HCT116 (cell line): ENCODE data around the gene KCTD2. TPM values are rescaled to one million over a fixed set of nuclear protein-coding genes. Genes with fewer than 3 reads are reported as not detected.

Experiments
- ATAC-seq: fragments of 200-7000 bp; cut with Tn5 transposase; 2 replicates; pipeline ENCODE4 v1.9.1; 2020; ENCODE audit warnings: mild to moderate bottlenecking, moderate library complexity
- BruUV-seq: library from RNA; stranded (reverse); fragments of 400-500 nt; replicated peaks from 2 replicates; lab custom pipeline; 2021; lab: Mats Ljungman, UMichigan
- CTCF ChIA-PET: fragments of 300-600 bp; sonication (Branson Sonifier 250); formaldehyde crosslinking; loops from one replicate; lab custom pipeline; 2021; ENCODE audit warnings: antibody characterized with exemption; lab: Charles Lee
- POLR2A ChIA-PET: fragments of 300-600, 350-600 bp; sonication (Branson Sonifier 250); formaldehyde crosslinking; loops from one replicate; lab custom pipeline; 2021; ENCODE audit warnings: antibody characterized with exemption; lab: Charles Lee
- RAD21 ChIA-PET, 2 experiments: fragments of 300-600 bp; sonication (Branson Sonifier 250); formaldehyde crosslinking; loops; one replicate each; lab custom pipeline; 2023; ENCODE audit warnings: low total read pairs in 2 of 2; ENCODE audit not compliant: uncharacterized antibody in 2 of 2, unreplicated experiment in 2 of 2, low non-redundant PET in 1 of 2; lab: Charles Lee
- DNase-seq: peaks from one replicate; pipeline ENCODE4 v3.0.0-alpha.2; 2010; ENCODE audit warnings: low read depth, low spot score
- H2AFZ ChIP-seq: fragments of 200-600 bp; shearing (Covaris generic), sonication (generic); 2 replicates; pipeline ENCODE4 v1.6.1; 2017; ENCODE audit warnings: low read depth, mixed run types, mixed read lengths, antibody characterized with exemption, low read length; ENCODE audit not compliant: poor library complexity, severe bottlenecking
- H3K27ac ChIP-seq: 2 replicates; pipeline ENCODE4 v1.5.1; 2012; ENCODE audit warnings: low read depth, low read length
- H3K27me3 ChIP-seq: fragments of 200-600 bp; sonication (generic); 2 replicates; pipeline ENCODE4 v1.6.1; 2016; ENCODE audit warnings: mixed run types, low read length, mixed read lengths; ENCODE audit not compliant: insufficient read depth
- H3K36me3 ChIP-seq, 2 experiments: fragments of 200-500 bp in 1 of 2; fragments of 200-600 bp in 1 of 2; sonication (Bioruptor generic) in 1 of 2; sonication (generic) in 1 of 2; 2 replicates each; pipeline versions ENCODE4 v1.5.1 to v1.6.1; 2014 to 2016; ENCODE audit warnings: low read length in 2 of 2, inconsistent platforms in 1 of 2, mixed read lengths in 1 of 2, mixed run types in 1 of 2; ENCODE audit not compliant: insufficient read depth in 2 of 2, control insufficient read depth in 1 of 2
- H3K4me1 ChIP-seq, 2 experiments: fragments of 200-600 bp in 1 of 2; sonication (generic) in 1 of 2; 2 replicates each; pipeline versions ENCODE4 v1.5.1 to v1.6.1; 2012 to 2017; ENCODE audit warnings: low read length in 2 of 2, inconsistent platforms in 1 of 2, mild to moderate bottlenecking in 1 of 2, mixed read lengths in 1 of 2, mixed run types in 1 of 2, moderate library complexity in 1 of 2; ENCODE audit not compliant: insufficient read depth in 2 of 2, control insufficient read depth in 1 of 2
- H3K4me2 ChIP-seq: fragments of 200-600 bp; sonication (generic); 2 replicates; pipeline ENCODE4 v1.6.1; 2017; ENCODE audit warnings: mixed run types, low read length, mixed read lengths
- H3K4me3 ChIP-seq, 2 experiments: fragments of 200-600 bp in 1 of 2; sonication (generic) in 1 of 2; replicated peaks in 1 of 2; 2 replicates each; pipeline ENCODE4 v1.5.1; 2011 to 2016; ENCODE audit warnings: low read length in 2 of 2, control low read depth in 1 of 2, low read depth in 1 of 2, mild to moderate bottlenecking in 1 of 2, mixed read lengths in 1 of 2, mixed run types in 1 of 2
- H3K79me2 ChIP-seq: fragments of 200-600 bp; sonication (generic); 2 replicates; pipeline ENCODE4 v1.6.1; 2017; ENCODE audit warnings: mild to moderate bottlenecking, mixed run types, low read length, moderate library complexity, mixed read lengths; ENCODE audit not compliant: insufficient read depth
- H3K9ac ChIP-seq: fragments of 200-600 bp; sonication (generic); 2 replicates; pipeline ENCODE4 v1.6.1; 2016; ENCODE audit warnings: low read length, mixed read lengths
- H3K9me2 ChIP-seq: fragments of 200-600 bp; sonication (generic), shearing (Covaris generic); 2 replicates; pipeline ENCODE4 v1.6.1; 2017; ENCODE audit warnings: mixed run types, mild to moderate bottlenecking, moderate library complexity; ENCODE audit not compliant: insufficient read depth
- H3K9me3 ChIP-seq, 2 experiments: fragments of 200-500 bp in 1 of 2; fragments of 200-600 bp in 1 of 2; sonication (Bioruptor generic) in 1 of 2; sonication (generic) in 1 of 2; 2 replicates each; pipeline ENCODE4 v1.6.1; 2014 to 2017; ENCODE audit warnings: low read length in 2 of 2, mixed read lengths in 2 of 2, inconsistent platforms in 1 of 2, low read depth in 1 of 2, mild to moderate bottlenecking in 1 of 2, mixed run types in 1 of 2, moderate library complexity in 1 of 2; ENCODE audit not compliant: control insufficient read depth in 1 of 2, insufficient read depth in 1 of 2
- H4K20me1 ChIP-seq: fragments of 200-600 bp; sonication (generic), shearing (Covaris generic); 2 replicates; pipeline ENCODE4 v1.6.1; 2017; ENCODE audit warnings: mixed run types, mild to moderate bottlenecking, moderate library complexity; ENCODE audit not compliant: insufficient read depth
- ATF3 ChIP-seq: IDR thresholded peaks from 2 replicates; pipeline ENCODE4 v1.6.1; 2012
- CBX3 ChIP-seq: IDR thresholded peaks from 2 replicates; pipeline ENCODE4 v1.6.1; 2012; ENCODE audit warnings: low read depth
- CEBPB ChIP-seq: IDR thresholded peaks from 2 replicates; pipeline ENCODE4 v1.6.1; 2012; ENCODE audit warnings: low read depth
- ELF1 ChIP-seq: IDR thresholded peaks from 2 replicates; pipeline ENCODE4 v1.6.1; 2012; ENCODE audit warnings: low read depth, borderline replicate concordance
- EZH2 ChIP-seq: fragments of 200-600 bp; sonication (generic); IDR thresholded peaks from 2 replicates; pipeline ENCODE4 v1.6.1; 2017; ENCODE audit warnings: antibody characterized with exemption, mixed run types
- EZH2phosphoT487 ChIP-seq: fragments of 200-600 bp; IDR thresholded peaks from 2 replicates; pipeline ENCODE4 v1.6.1; 2018; ENCODE audit warnings: antibody characterized with exemption, borderline replicate concordance
- JUND ChIP-seq: IDR thresholded peaks from 2 replicates; pipeline ENCODE4 v1.6.1; 2012
- POLR2AphosphoS5 ChIP-seq: IDR thresholded peaks from 2 replicates; pipeline ENCODE4 v1.6.1; 2011; ENCODE audit warnings: mild to moderate bottlenecking, low read depth, low read length, moderate library complexity
- SP1 ChIP-seq: IDR thresholded peaks from 2 replicates; pipeline ENCODE4 v1.6.1; 2012; ENCODE audit warnings: low read depth
- SRF ChIP-seq: IDR thresholded peaks from 2 replicates; pipeline ENCODE4 v1.6.1; 2012; ENCODE audit warnings: low read depth
- YY1 ChIP-seq: IDR thresholded peaks from 2 replicates; pipeline ENCODE4 v1.6.1; 2011; ENCODE audit warnings: low read length, low read depth, moderate library complexity, mild to moderate bottlenecking; ENCODE audit not compliant: insufficient replicate concordance; ENCODE audit errors: extremely low read depth
- ZFX ChIP-seq: fragments of 450-650 bp; IDR thresholded peaks from 2 replicates; pipeline ENCODE4 v1.6.1; 2017
- ZNF274 ChIP-seq: fragments of 200-500 bp; sonication (Bioruptor generic); IDR thresholded peaks from 2 replicates; pipeline ENCODE4 v1.6.1; 2014; ENCODE audit warnings: mild to moderate bottlenecking, low read depth, low read length, inconsistent platforms
- intact Hi-C: fragments of 100-400 bp; cut with micrococcal nuclease; formaldehyde crosslinking; loops from 2 replicates; pipeline ENCODE4 v1.10.0; 2022
- total RNA-seq: library from RNA; stranded (reverse); gene quantifications from one replicate; pipeline ENCODE4 v1.2.1, GENCODE V29; 2021; ENCODE audit not compliant: unreplicated experiment
- TF ChIP-seq, protein P1 (sequence below): IDR thresholded peaks from 2 replicates; pipeline ENCODE4 v1.6.1; 2012

The KCTD2 gene
- total RNA-seq, 1 experiment from 2014 or later: 23.3 TPM

DNA sequence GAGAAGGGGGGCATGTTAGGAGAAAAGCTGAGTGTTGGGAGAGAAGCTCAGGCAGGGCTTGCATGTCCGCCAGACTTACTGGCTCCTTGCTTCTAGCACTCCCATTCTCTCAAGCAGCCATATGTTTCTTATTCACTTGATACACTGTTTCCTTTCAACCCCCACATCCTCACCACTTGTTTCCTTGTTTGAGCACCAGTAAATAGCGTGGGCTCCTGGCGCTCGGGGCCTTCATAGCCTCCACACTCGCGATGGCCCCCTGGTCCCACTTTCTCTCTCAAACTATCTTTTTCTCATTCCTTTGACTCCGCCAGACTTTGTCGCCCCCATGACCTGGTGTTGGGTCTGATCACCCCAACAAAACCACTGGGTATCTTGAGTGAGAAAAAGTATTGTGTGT lies 16.9 kb upstream of the KCTD2 start (continued):
- TF ChIP-seq EZH2phosphoT487 (no peak), POLR2AphosphoS5 (no peak), JUND (no peak)

DNA sequence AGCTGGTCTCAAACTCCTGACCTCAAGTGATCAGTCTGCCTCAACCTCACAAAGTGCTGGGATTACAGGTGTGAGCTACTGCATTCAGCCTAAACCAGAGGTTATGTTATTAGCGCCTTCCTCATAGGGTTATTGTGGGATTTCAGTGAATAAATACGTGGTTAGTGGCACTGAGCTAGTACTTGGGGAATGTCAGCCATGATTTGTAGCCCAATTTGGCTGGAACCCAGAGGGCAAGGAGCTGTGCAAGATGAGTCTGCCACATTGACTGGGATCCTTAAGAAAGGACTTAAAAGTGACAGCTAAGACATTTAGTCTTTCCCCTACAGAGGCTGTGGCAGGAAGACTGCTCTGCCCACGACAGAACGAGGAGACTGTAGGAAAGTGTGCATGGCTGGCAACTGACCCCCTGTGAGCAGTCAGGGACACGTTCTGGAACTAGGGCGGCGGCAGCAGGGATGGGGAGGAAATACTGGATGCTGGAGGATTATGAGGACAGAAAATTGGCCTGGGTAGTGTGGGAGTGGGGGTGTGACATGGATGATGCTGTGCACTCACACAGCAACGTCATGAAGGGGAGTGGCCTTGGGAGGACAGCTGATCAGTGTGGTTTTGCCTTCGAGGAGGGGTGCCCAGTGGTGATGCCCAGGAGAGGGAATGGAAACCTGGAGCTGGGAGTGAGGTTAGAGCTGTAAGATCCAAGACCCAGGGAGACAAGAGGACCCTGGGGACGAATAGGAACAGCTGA lies 14.9 kb upstream of the KCTD2 start:
- no peaks in the 10 kb centered on the region for H3K79me2 ChIP-seq
- DNase-seq (peak; percentile 38), ATAC-seq (no peak)
- no peak overlapping the region for H2AFZ ChIP-seq
- no peak overlapping the region for H3K27ac ChIP-seq
- peaks cover 11 to 18% of the 10 kb centered on the region in 2 experiments; a peak in 2 of 4 replicates for H3K9me3 ChIP-seq
- no peak overlapping the region for H3K9ac ChIP-seq
- no TSS peak for BruUV-seq
- CTCF ChIA-PET: interaction anchor here (0.8 to 1.1 kb wide), 4 partner anchors 70 to 169 kb away, joined by 3 to 4 read pairs (median 4); no protein-coding TSS in a partner anchor
- H3K36me3 ChIP-seq: no peaks in the 10 kb centered on the region
- H3K4me1 ChIP-seq: peaks cover 40 to 52% of the 10 kb centered on the region in 2 experiments
- peak overlapping the region; percentile 23 for H3K4me2 ChIP-seq
- no peaks in the 10 kb centered on the region for H4K20me1 ChIP-seq
- RAD21 ChIA-PET: no interaction called here
- no peaks in the 10 kb centered on the region for H3K9me2 ChIP-seq
- H3K4me3 ChIP-seq: no peak overlapping the region
- intact Hi-C loops: loop anchor here (5.0 kb wide), 2 partner anchors 70 to 160 kb away; partner anchors contain the start of gene FDXR
- POLR2A ChIA-PET: interaction anchor here (1.1 to 1.7 kb wide), 3 partner anchors 8 to 44 kb away, joined by 3 to 9 read pairs (median 5); partner anchors contain the start of genes CDR2L and MRPL58
- TF ChIP-seq EZH2phosphoT487 (no peak), ZNF274 (no peak), ATF3 (no peak), CEBPB (no peak), ZFX (no peak), SP1 (no peak), YY1 (no peak), EZH2 (no peak), CBX3 (no peak), SRF (no peak), ELF1 (no peak)
- TF ChIP-seq, protein P1, sequence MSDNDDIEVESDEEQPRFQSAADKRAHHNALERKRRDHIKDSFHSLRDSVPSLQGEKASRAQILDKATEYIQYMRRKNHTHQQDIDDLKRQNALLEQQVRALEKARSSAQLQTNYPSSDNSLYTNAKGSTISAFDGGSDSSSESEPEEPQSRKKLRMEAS: no peak
- no peaks in the 10 kb centered on the region for H3K27me3 ChIP-seq
